Measurements from ENCODE around the gene GFOD2.

Gene GFOD2

DNA sequence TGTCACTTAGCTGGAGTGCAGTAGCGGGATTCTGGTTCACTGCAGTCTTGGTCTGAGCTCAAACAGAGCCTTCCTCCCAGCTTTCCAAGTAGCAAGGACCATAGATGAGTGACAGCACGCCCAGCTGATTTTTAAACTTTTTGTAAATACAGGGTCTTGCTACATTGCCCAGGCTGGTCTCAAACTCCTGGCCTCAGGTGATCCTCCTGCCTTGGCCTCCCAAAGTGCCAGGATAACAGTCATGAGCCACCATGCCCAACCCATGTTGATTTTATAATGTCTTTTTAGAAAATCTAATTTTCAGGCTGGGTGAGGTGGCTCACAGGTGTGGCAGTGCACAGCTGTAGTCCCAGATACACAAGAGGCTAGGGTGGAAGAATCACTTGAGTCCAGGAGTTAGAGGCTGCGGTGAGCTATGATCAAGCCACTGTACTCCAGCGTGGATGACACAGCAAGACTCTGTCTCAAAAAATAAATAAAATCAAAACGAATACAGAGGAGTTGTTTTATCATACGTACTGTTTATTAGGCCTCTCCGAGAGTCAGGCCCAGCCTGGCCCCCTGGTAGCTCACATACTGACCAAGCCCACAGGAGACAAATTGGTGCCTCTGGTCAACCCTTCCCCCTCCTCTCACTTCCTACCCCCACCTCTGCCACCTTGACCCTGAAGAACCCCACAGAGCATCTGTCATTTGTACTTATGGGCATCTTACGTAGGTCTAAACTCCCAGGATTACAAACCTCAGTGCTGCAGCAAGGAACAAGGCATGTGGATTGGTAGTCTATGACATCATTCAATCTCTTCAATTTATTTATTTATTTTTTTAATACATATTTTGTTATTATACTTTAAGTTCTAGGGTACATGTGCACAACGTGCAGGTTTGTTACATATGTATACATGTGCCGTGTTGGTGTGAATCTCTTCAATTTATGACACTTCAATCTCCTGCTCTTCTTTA is 38.9 kb downstream of the GFOD2 start:
- no peaks in the 10 kb centered on the region for H3K9me3 ChIP-seq (ENCODE audit: control insufficient read depth in 2 of 2, low read length in 2 of 2)
- peaks cover 12 to 17% of the 10 kb centered on the region in 2 donors for H3K36me3 ChIP-seq (ENCODE audit: control insufficient read depth in 2 of 2, insufficient read depth in 2 of 2, low read length in 2 of 2)
- H3K27me3 ChIP-seq (ENCODE audit: control insufficient read depth in 1 of 2, insufficient read depth in 2 of 2, low read length in 2 of 2), result no peaks in the 10 kb centered on the region
- no peak overlapping the region for H3K9ac ChIP-seq (ENCODE audit: low read length in 2 of 2)
- H3K4me3 ChIP-seq (ENCODE audit: low read length in 2 of 2), result no peak overlapping the region
- H3K4me1 ChIP-seq (ENCODE audit: control insufficient read depth, insufficient read depth, low read length), result peaks cover 7% of the 10 kb centered on the region
- no peak overlapping the region for H3K27ac ChIP-seq (ENCODE audit: low read length)

DNA sequence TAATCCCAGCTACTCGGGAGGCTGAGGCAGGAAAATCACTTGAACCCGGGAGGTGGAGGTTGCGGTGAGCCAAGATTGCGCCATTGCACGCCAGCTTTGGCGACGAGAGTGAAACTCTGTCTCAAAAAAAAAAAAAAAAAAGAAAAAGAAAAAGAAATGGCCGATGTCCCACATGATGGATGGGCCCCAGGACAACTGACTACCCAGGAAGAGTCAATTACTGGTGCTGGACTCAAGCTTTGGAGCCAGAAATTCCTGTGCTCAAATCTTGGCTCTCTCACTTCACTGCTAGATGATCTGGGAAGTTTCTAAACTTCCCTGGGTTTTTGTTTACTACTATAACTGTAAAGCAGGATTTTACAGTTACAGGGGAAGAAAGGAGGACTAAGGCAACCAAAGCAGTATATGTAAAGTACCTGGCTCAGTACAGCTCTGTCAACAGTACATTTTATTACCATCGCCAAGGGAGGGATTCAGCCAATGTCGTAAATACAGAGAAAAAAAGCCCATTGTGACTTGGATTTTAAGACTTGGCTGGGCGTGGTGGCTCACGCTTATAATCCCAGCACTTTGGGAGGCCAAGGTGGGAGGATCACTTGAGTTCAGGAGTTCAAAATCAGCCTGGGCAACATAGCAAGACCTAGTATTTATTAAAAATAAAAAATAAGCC is 40.6 kb downstream of the GFOD2 start:
- no peak overlapping the region for H3K27ac ChIP-seq (ENCODE audit: low read length)
- peaks cover 5 to 10% of the 10 kb centered on the region in 2 donors for H3K36me3 ChIP-seq (ENCODE audit: control insufficient read depth in 2 of 2, insufficient read depth in 2 of 2, low read length in 2 of 2)
- peaks cover 19% of the 10 kb centered on the region for H3K4me1 ChIP-seq (ENCODE audit: control insufficient read depth, insufficient read depth, low read length)
- H3K9me3 ChIP-seq (ENCODE audit: control insufficient read depth in 2 of 2, low read length in 2 of 2), result no peaks in the 10 kb centered on the region
- H3K27me3 ChIP-seq (ENCODE audit: control insufficient read depth in 1 of 2, insufficient read depth in 2 of 2, low read length in 2 of 2), result no peaks in the 10 kb centered on the region
- no peak overlapping the region for H3K4me3 ChIP-seq (ENCODE audit: low read length in 2 of 2)
- no peak overlapping the region for H3K9ac ChIP-seq (ENCODE audit: low read length in 2 of 2)

DNA sequence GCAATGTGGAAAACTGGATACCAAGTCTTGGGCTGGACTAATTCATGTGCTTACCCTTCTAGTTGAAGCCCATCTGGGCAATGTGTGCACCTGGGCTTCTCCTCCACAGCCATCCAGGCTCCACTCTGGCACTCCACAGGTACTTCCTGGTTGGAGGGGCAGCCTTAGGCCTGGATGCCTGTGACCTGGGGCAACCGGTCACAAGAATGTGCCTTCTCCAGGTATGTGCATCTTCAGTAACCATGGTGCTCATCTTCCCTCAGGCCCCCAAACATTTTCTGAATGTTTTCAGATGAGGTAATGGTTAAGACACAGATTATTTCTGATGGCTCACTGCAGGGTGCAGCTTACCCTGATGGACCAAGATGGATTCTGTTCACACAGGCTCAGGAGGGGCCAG is 41.4 kb downstream of the GFOD2 start:
- Histone ChIP-seq H3K27me3 (ENCODE audit: control insufficient read depth in 1 of 2, insufficient read depth in 2 of 2, low read length in 2 of 2) (no peaks in the 10 kb centered on the region), H3K9ac (ENCODE audit: low read length in 2 of 2) (no peak overlapping the region), H3K4me3 (ENCODE audit: low read length in 2 of 2) (no peak overlapping the region), H3K9me3 (ENCODE audit: control insufficient read depth in 2 of 2, low read length in 2 of 2) (no peaks in the 10 kb centered on the region), H3K36me3 (ENCODE audit: control insufficient read depth in 2 of 2, insufficient read depth in 2 of 2, low read length in 2 of 2) (peaks cover 4 to 9% of the 10 kb centered on the region in 2 donors), H3K27ac (ENCODE audit: low read length) (no peak overlapping the region), H3K4me1 (ENCODE audit: control insufficient read depth, insufficient read depth, low read length) (peaks cover 27% of the 10 kb centered on the region)

DNA sequence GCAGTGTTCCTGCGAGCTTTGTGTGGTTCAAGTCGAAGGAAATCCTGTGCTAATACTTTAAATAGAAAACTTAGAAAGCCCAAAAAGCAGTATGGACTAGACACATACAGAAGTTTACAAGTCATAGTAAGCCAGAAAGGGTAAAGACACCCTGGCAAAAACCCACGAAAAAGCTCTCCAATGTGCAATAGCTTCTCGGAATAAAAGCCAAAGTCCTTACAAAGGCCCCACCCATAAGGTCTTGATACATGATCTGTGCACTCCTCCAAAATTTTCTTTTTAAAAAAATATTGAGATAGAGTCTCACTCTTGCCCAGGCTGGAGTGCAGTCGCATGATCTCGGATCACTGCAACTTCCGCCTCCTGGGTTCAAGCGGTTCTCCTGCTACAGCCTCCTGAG is 42.2 kb downstream of the GFOD2 start:
- Histone ChIP-seq H3K27ac (ENCODE audit: low read length) (no peak overlapping the region), H3K27me3 (ENCODE audit: control insufficient read depth in 1 of 2, insufficient read depth in 2 of 2, low read length in 2 of 2) (no peaks in the 10 kb centered on the region), H3K9ac (ENCODE audit: low read length in 2 of 2) (no peak overlapping the region), H3K4me1 (ENCODE audit: control insufficient read depth, insufficient read depth, low read length) (peaks cover 27% of the 10 kb centered on the region), H3K9me3 (ENCODE audit: control insufficient read depth in 2 of 2, low read length in 2 of 2) (no peaks in the 10 kb centered on the region), H3K4me3 (ENCODE audit: low read length in 2 of 2) (no peak overlapping the region), H3K36me3 (ENCODE audit: control insufficient read depth in 2 of 2, insufficient read depth in 2 of 2, low read length in 2 of 2) (peaks cover 4 to 9% of the 10 kb centered on the region in 2 donors)

DNA sequence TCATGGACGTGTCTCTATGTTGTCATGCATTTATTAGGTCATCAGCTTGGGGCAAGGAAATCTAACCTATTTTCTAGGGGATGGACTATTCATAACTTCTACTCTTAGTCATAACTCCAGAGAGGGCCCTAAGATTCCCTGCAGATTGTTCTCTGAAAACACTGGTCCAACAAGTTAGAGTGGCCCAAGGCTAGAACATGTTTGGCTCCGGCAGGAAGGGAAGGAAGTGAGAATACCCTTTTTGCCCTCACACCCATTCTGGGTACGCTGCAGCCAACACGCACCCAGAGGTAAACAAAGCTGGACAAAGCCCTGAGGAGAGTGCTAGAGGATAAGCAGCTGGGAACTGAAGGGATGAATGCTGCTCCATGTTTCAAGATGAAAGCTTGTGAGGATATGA is 42.6 kb downstream of the GFOD2 start:
- Histone ChIP-seq H3K4me1 (ENCODE audit: control insufficient read depth, insufficient read depth, low read length) (peaks cover 27% of the 10 kb centered on the region), H3K9ac (ENCODE audit: low read length in 2 of 2) (no peak overlapping the region), H3K4me3 (ENCODE audit: low read length in 2 of 2) (no peak overlapping the region), H3K27ac (ENCODE audit: low read length) (no peak overlapping the region), H3K36me3 (ENCODE audit: control insufficient read depth in 2 of 2, insufficient read depth in 2 of 2, low read length in 2 of 2) (peaks cover 4 to 7% of the 10 kb centered on the region in 2 donors), H3K27me3 (ENCODE audit: control insufficient read depth in 1 of 2, insufficient read depth in 2 of 2, low read length in 2 of 2) (no peaks in the 10 kb centered on the region), H3K9me3 (ENCODE audit: control insufficient read depth in 2 of 2, low read length in 2 of 2) (no peaks in the 10 kb centered on the region)

DNA sequence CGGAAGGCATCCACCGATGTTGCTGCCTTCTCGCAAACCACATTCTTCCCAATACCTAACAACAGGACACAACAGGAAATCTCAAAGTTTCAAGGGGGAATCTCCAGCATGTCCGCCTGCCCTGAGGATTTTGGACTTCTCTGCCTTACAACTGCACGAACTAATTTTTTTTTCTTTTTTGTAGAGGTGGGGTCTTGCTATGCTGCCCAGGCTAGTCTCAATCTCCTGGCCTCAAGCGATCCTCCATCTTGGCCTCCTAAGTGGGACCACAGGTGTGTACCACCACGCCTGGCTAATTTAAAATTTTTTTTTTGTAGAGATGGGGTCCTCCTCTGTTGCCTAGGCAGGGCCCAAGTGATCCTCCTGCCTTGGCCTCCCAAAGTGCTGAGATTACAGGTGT is 43.1 kb downstream of the GFOD2 start:
- no peaks in the 10 kb centered on the region for H3K27me3 ChIP-seq (ENCODE audit: control insufficient read depth in 1 of 2, insufficient read depth in 2 of 2, low read length in 2 of 2)
- no peaks in the 10 kb centered on the region for H3K9me3 ChIP-seq (ENCODE audit: control insufficient read depth in 2 of 2, low read length in 2 of 2)
- peaks cover 27% of the 10 kb centered on the region for H3K4me1 ChIP-seq (ENCODE audit: control insufficient read depth, insufficient read depth, low read length)
- no peak overlapping the region for H3K27ac ChIP-seq (ENCODE audit: low read length)
- peaks cover 2 to 7% of the 10 kb centered on the region in 2 donors for H3K36me3 ChIP-seq (ENCODE audit: control insufficient read depth in 2 of 2, insufficient read depth in 2 of 2, low read length in 2 of 2)
- no peak overlapping the region for H3K4me3 ChIP-seq (ENCODE audit: low read length in 2 of 2)
- no peak overlapping the region for H3K9ac ChIP-seq (ENCODE audit: low read length in 2 of 2)

DNA sequence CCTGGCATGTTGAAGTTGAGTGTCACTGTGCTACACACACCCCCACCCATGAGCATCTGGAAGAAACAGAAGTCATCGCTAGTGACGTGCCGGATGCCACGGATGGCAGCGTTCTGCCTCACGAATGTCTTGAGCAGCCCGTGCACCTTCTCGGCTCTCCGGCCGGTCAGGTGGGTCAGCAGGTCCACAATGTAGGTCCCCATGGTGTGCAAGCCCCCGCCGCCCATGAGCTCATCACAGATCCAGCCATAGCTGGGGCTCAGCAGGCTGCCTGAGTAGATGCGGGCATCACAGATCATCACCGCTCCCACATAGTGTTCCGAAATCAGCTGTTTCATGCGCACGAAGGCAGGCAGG is 43.6 kb downstream of the GFOD2 start:
- Histone ChIP-seq H3K36me3 (ENCODE audit: control insufficient read depth in 2 of 2, insufficient read depth in 2 of 2, low read length in 2 of 2) (peaks cover 0 to 5% of the 10 kb centered on the region in 2 donors), H3K9me3 (ENCODE audit: control insufficient read depth in 2 of 2, low read length in 2 of 2) (no peaks in the 10 kb centered on the region), H3K4me1 (ENCODE audit: control insufficient read depth, insufficient read depth, low read length) (peaks cover 27% of the 10 kb centered on the region), H3K27ac (ENCODE audit: low read length) (no peak overlapping the region), H3K27me3 (ENCODE audit: control insufficient read depth in 1 of 2, insufficient read depth in 2 of 2, low read length in 2 of 2) (no peaks in the 10 kb centered on the region), H3K4me3 (ENCODE audit: low read length in 2 of 2) (no peak overlapping the region), H3K9ac (ENCODE audit: low read length in 2 of 2) (no peak overlapping the region)

DNA sequence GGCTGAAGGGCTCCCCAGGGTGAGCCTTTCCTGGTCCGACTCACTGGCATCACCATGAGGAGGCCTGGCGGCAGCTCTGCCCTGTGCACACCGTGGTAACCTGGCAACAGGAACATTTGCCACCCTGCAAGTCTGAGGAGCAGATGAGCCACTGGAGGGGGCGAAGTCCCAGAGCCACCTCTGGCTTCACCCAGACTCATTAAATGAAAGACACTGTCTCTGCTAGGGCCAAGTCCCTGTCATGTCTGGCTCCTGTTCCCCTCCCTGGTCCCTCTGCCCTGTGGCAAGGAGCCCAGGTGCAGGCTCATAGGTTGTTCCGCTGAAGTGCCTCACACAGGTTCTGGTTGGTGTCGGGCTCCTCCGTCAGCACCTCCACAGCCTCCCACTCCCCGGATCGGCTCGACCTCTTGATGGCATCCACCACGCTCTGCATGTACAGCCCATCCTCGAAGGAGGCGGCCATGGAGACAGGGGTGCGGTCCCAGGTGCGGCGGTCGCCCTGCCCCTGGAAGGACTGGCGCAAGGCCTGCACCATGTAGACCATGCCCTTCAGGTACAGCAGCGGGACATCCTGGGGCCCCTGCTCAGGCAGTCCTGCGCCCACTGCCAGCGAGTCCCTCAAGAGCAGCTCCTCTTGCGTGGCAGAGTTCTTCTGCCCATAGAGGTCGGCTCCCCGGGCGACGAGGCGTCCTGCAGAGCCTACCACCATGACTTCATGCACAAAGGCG is 44.1 kb downstream of the GFOD2 start:
- peaks cover 27% of the 10 kb centered on the region for H3K4me1 ChIP-seq (ENCODE audit: control insufficient read depth, insufficient read depth, low read length)
- H3K9ac ChIP-seq (ENCODE audit: low read length in 2 of 2), result no peak overlapping the region
- H3K27me3 ChIP-seq (ENCODE audit: control insufficient read depth in 1 of 2, insufficient read depth in 2 of 2, low read length in 2 of 2), result no peaks in the 10 kb centered on the region
- H3K4me3 ChIP-seq (ENCODE audit: low read length in 2 of 2), result no peak overlapping the region
- no peaks in the 10 kb centered on the region for H3K9me3 ChIP-seq (ENCODE audit: control insufficient read depth in 2 of 2, low read length in 2 of 2)
- H3K36me3 ChIP-seq (ENCODE audit: control insufficient read depth in 2 of 2, insufficient read depth in 2 of 2, low read length in 2 of 2), result peaks cover 0 to 3% of the 10 kb centered on the region in 2 donors
- no peak overlapping the region for H3K27ac ChIP-seq (ENCODE audit: low read length)

DNA sequence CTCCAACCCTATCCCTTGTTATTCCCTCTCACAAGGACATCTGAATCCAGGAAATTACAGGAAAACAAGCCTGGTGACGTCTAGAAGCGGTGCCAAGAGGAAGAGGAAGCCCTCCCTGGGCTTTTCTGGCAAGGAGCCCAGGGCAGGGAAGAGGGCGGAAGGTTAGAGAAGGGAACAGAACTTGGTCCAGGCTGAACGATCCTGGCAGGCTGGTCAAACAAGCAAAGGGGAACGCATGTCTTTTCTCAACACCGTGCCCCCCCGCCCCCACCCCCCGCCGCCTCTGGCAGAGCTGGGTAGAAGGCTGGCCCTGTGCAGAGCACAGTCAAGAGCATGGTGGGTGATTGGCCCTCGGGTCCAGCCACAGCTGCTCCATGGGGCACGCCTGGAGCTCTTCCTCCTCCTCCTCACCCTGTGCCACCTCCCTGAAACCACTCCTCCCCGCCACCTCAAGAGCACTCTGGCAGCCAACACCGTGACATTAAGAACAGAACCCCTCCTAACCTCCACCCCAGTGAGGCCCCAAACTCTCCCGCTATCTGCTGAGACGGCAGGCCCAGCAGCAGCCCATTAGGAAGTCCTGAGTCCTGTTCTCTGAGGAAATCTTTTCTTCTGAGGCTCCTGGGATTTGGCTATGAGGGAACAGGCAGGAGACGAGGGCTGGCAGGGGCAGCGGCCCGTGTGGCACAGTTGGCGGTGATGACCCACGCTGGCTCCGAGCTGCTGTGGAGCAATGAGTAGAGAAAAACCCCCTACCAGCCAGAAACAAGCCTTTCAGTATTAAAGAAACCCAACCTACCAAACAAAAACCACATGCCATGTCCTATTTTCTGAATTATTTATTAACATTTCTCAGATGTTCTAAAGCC is 45.2 kb downstream of the GFOD2 start:
- Histone ChIP-seq H3K4me1 (ENCODE audit: control insufficient read depth, insufficient read depth, low read length) (peaks cover 27% of the 10 kb centered on the region), H3K9ac (ENCODE audit: low read length in 2 of 2) (peak overlapping the region in 1 of 2 donors; percentile 36), H3K36me3 (ENCODE audit: control insufficient read depth in 2 of 2, insufficient read depth in 2 of 2, low read length in 2 of 2) (peaks cover 0 to 3% of the 10 kb centered on the region in 2 donors), H3K27ac (ENCODE audit: low read length) (peak overlapping the region; percentile 73), H3K4me3 (ENCODE audit: low read length in 2 of 2) (no peak overlapping the region), H3K9me3 (ENCODE audit: control insufficient read depth in 2 of 2, low read length in 2 of 2) (no peaks in the 10 kb centered on the region), H3K27me3 (ENCODE audit: control insufficient read depth in 1 of 2, insufficient read depth in 2 of 2, low read length in 2 of 2) (no peaks in the 10 kb centered on the region)
